Measurements from ENCODE around the gene CCL8.
A peak's percentile ranks its signal among the peaks of the same experiment; 100 is the strongest.
"Not testable (repeated sequence)": the region's sequence is repeated elsewhere in the genome, so short reads cannot be mapped to it uniquely, and the experiment has no call there.

Gene CCL8

DNA sequence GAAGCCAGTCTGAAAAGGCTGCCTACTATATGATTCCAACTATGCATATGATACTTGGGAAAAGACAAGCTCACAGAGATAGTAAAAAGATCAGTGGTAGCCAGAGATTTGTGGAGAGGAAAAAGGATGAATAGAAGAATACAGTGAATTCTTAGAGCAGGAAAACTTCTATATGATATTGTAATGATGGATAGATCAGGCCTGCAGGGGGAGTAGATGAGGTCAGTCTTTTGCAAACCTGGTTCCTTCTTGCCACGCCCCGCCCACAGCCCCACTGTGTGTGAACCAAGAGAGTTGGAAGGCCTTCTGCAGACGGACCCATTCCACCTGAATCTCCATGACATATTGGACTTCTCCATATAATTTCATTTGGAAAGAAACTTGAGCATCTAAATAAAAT, 761 bp upstream of the CCL8 start:
- DNase-seq, result no peak

DNA sequence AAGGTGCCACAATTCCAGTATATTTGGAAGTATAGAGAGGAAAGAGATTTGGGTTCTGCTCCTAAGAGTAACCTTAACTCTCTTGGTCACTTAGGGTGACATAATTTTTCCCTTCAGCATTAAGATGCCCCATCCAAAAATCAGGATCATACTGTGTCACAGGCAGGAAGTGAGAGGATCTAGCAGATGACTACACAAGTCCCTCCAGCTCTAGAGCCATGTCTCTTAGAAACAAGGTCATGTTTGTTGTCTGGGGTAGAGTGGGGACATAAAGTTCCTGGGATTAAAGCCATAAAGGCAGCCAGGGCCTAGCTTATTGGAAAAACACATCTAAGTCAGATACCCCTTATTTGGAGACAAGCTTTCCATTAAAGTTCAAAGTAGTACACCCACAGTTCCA, 2.7 kb downstream of the CCL8 start:
- DNase-seq, result no peak

DNA sequence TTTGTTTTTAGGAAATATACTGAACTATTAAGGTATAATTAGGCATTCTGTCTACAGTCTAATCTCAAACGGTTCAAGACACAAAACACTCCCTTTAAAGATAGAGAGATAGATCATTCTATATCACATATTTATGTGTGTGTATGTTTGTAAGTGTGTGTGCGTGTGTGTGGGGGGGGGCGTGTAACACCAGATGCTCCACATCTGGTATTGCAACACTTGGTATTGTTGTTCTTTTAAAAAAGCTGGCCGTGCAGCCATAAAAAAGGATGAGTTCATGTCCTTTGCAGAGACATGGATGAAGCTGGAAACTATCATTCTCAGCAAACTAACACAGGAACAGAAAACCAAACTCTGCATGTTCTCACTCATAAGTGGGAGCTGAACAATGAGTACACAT, 8.3 kb downstream of the CCL8 start:
- not testable (repeated sequence) for DNase-seq

DNA sequence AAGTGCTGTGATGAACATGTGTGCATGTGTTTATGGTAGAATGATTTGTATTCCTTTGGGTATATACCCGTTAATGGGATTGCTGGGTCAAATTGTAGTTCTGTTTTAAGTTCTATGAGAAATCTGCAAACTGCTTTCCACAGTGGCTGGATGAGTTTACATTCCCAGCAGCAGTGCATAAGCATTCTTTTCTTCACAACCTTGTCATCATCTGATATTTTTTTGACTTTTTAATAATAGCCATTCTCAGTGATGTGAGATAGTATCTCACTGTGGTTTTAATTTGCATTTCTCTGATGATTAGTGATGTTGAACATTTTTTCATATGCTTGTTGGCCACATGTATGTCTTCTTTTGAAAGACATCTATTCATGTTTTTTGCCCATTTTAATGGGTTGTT, 18.5 kb downstream of the CCL8 start:
- DNase-seq, result no peak

DNA sequence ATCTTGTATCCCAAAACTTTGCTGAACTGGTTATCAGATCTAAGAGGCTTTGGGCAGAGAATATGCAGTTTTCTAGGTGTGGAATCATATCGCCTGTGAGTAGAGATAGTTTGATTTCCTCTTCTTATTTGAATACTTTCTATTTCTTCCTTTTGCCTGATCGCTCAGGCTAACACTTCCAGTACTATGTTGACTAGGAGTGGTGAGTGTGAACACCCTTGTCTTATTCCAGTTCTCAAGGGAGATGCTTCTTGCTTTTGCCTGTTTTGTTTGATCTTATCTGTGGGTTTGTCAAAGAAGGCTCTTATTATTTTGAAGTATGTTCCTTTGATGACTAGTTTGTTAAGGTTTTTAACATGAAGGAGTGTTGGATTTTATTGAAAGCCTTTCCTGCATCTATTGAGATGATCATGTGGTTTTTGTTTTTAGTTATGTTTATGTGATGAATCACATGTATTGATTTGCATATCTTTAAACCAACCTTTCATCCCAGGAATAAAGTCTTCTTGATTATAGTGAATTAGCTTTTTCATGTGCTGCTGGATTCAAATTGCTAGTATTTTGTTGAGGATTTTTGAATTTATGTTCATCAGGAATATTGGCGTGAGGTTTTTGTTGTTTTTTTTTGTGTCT, 20.0 kb downstream of the CCL8 start:
- no peak for DNase-seq

DNA sequence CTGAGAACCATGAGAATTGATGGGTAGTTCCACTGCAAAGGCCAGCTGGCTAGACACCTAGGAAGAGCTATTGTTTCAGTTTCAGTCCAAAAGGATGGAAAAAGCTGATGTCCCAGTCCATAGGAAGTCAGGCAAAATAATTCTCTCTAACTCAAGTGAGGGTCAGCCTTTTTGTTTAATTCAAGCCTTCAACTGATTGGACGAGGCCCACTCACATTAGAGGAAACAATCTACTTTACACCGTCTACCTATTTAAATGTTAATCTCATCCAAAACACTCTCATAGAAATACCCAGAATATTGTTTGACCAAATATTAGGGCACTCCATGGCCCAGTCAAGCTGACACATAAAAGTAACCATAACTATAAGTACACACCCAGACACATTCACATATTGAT, 22.7 kb downstream of the CCL8 start:
- no peak for DNase-seq

DNA sequence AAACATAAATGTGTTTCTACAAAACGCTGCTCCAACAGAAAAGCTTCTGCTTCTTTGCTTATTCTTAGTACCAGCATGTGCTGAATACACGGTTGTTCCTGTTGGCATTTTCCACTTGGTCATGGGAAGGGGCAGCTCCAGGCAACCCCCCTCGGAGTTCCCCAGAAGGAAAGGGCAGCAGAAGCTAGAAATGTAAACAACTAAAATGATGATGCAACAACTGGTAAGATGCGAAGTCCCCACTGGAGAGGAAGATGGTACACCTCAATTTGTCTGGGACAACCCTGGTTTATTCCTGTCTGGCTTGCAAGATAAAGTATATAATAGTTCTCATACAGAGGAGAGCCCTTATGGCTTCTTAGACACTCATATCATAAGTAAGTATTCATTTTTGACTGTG, 27.8 kb downstream of the CCL8 start:
- DNase-seq, result no peak

DNA sequence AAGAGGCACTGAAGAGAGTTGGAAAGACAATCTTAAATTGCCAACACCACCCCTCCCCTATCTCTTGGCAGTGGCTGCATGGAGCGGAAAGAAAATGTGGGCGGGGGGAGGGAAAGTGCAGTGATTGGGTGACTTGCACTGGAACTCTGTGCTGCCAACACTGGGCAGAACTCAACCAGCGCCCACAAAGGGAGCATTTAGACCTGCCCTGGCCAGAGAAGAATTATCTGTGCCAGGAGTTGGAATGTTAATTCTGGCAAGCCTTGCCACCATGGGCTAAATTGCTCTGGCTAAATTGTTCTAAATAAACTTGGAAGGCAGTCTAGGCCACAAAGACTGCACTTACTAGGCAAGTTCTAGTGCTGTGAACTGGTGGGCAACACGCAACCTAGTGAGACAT, 30.5 kb downstream of the CCL8 start:
- DNase-seq, result no peak

DNA sequence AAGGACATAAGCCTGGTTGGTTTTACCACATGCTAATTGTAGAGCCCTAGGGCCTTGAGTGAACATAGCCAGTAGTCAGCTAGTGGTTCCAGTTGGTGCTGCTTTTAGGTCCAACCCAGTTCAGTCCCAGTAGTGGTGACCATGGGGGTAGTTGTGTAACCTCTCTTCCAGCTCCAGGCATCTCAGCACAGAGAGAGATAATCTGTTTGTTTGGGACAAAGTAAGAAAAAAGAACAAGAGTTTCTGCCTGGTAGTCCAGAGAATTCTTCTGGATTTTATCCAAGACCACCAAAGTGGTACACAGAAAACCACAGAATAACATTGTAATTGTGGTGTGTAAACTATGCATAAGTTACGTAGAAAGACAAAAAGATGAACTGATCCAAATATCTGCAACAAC, 31.9 kb downstream of the CCL8 start:
- DNase-seq, result no peak

DNA sequence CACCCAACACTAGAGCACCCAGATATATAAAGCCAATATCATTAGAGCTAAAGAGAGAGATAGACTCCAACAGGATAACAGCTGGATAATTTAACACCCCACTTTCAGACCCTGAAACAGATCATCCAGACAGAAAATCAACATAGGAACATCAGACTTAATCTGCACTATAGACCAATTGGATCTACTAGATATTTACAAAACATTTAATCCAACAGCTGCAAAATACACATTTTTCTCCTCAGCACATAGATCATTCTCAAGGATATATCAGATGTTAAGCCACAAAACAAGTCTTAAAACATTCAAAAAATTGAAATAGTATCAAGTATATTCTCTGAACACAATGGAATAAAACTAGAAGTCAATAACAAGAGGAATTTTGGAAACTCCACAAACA, 33.0 kb downstream of the CCL8 start:
- DNase-seq, result no peak

DNA sequence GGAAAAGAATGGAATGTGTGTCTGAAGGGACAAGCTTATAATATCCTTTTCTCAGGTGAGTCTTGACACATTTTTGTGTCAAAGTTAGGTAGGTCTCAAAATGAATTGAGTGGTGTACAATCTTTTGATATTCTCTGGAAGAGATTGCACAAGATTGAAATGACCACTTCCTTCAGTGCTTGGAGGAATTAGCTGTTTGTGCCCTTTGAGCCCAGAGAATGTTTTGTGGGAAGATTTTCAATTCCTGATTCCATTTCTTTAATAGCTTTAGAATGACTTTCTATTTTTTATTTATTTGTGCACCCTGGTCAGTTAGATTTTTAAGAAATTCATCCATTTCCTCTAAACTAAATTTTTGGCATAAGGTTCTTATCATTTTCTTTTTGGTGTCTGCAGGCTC, 35.4 kb downstream of the CCL8 start:
- DNase-seq, result no peak

DNA sequence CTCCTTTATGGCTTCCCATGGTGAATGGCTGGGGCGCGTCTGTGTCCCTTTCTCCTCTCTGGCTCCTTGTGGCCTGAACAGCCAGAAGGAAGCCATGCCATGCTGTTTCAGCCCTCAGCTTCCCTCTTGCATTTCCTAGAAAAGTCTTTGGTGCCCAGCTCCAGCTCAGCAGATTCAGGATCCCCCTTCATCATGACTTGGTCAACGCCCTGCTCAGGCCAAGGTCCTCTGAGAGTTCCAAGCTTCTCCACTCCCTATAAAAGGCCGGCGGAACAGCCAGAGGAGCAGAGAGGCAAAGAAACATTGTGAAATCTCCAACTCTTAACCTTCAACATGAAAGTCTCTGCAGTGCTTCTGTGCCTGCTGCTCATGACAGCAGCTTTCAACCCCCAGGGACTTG, 37.0 kb downstream of the CCL8 start, which contains the start of gene CCL13:
Gene CCL13, plus strand, starts transcription at position 287 of the 400 bp plus-strand sequence. Its CDS starts 47 bp downstream, at position 334.
- no peak for DNase-seq

DNA sequence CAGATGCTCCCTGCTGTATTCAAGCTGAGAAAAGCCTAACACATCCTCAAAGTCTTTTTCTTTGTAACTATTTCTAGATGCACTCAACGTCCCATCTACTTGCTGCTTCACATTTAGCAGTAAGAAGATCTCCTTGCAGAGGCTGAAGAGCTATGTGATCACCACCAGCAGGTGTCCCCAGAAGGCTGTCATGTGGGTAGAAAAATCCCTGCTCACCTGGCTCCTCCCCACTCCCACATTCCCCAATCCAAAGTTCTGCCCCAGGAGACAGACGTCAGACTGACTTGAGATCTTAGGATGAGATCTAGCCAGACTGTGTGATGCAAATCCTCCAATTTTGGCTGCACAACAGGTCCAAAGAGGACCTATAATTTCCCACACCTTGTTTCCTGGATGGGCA, 38.2 kb downstream of the CCL8 start:
- DNase-seq, result no peak

DNA sequence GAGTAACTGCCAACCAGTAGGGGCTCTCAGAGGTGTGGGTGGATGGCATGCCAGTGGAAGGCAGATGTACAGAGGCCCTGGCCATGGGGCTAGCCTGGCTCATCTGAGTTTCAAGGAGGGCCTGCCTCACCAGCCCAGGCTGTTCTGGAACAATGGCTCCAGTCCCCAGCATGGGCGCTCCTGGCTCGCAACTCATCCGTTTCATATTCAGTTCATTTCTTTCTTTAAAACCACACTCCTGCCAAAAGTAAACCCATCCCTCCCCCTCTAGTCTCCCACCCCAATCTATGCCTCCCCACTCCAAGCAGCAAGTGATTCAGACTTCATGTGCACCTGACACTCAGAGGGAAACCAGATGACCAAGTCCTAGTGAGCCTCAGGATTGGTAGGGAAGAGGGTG, 39.4 kb downstream of the CCL8 start:
- DNase-seq, result peak; percentile 21

DNA sequence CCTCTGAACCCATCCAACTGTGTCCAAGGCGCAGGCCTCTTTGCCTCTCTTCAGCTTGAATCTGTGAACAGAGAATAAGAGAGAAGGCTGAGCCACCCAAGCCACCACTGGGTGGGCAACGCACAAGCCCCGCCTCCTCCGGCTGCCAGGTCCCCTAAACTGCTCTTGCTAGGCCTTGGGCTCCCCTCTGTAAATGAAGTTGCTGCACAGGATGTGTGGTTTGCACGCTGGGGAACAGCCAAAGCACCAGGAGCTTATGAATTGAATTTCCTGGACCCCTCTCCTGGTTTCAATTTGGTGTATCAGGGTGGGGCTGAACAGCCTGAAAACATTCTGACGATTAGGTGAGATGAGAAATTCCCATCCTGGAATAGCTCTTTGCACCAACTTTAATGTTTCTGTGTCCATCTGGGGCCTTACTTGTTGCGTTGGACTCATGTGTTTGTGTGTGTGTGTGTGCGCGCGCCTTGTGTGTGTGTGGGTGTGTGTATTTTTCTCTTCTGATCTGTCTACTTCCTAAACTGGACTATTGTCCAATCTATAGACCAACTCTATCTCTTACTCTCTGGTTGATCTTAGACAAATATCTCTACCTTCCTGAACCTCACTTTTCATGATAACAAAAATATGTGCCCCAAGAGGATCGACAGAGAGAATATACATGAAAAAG, 41.5 kb downstream of the CCL8 start:
- no peak for DNase-seq

DNA sequence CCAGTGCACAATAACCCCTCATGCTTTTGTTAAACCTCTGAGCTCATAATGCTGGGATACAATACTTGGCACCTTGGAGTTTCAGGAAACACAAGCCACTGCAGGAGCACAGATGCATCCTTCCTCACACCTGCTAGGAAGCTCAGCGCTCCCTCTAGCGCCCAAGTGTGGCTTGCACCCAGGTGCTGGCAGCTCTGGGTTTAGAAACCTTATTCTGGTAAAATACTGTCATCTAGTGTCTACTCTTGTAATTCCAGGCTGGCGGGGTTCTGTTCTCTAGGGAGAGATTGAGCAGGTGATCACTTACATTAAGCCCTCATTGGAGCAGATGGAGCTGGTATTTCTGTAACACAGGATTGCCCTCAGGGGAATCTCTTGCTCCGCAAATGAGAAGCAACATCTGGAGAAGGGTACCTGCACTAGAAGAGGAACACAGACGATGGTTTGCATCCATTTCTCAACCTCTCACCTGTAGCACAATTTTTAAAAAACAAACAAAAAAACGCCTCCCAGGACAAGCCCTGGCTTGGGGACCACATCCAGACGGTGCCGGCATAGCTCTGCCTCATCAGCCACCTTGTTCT, 42.3 kb downstream of the CCL8 start:
- peak; percentile 96 for DNase-seq

DNA sequence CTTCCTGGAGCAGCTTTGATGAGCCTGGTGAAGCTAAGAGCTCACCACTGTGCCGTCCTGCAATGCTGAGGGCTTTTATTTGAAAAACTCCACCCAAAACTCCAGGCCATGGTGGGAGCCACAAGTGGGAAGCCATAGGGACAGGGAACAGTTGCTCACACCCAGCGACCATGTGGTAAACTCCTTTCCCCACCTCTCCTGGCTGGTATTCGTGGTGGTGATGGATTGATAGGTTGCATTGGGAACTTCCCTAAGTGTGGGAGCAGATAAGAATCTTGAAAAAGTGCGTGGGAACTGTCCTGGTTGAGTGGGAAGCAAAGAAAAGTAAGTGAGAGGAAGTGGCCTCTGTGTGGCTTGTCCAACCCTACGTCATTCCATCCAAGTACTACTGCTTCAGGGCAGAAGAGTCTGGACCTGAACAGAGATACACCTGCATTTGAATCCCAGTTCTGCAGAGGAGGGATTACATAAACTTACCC, 44.0 kb downstream of the CCL8 start, which contains the start of gene CCL1:
Gene CCL1, minus strand, starts transcription at position 51 of the 479 bp plus-strand sequence. CDS start 72 bp downstream, outside the sequence.
- DNase-seq, result no peak

DNA sequence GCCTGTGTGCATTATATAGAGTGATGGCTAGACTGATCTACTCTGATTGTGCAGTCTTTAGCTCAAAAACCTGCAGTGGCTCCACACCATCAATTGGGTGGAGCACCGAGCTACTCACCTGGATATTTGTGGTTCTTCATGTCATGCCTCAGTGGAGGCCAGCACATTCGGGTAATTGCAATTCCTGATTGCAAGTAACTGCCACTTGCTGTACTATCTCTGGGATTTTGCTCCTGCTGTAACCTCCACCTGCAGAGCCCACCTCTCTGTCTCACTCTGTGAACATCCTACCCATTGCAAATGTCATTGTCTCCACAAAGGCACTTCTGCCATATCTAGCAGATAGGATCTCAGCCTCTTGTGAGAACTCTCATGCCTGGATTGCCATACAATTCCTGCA, 45.5 kb downstream of the CCL8 start:
- DNase-seq, result peak; percentile 76

DNA sequence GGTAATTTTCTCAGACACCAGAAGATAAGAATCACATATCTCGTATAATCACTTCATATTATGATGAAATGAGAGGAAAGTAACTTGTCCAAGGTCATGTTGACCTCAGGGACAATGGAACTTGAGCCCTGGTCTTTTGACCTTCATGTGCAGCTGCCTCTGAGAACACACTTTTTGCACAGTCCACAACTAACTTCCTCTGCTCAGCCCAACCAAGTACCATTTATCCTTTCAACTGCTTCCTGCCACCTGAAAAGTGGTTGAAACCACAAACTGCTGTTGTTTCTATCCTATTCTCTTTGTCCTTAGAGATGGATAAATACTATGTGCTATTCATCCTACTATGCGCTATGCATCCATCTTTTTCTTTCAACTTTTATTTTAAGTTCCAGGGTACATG, 46.1 kb downstream of the CCL8 start:
- no peak for DNase-seq

DNA sequence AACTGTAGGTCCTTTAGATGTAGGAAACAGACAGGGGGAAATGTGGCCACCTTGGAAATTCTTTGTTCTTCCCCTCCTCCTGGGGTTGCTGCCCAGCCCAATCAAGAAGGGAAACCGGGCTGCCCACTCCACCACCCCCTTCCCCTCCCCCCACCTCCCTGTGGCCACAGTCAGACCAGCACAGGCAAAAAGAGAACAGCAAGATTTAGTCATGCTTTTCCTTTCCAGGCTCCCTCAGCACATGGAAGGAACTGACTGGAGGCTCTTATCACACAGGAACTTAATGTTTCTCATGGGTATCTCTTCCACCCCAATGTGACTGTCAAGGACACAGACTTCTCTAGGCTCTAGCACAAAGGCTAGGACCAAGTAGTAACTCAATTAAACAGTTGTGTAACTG, 46.8 kb downstream of the CCL8 start:
- DNase-seq, result no peak

DNA sequence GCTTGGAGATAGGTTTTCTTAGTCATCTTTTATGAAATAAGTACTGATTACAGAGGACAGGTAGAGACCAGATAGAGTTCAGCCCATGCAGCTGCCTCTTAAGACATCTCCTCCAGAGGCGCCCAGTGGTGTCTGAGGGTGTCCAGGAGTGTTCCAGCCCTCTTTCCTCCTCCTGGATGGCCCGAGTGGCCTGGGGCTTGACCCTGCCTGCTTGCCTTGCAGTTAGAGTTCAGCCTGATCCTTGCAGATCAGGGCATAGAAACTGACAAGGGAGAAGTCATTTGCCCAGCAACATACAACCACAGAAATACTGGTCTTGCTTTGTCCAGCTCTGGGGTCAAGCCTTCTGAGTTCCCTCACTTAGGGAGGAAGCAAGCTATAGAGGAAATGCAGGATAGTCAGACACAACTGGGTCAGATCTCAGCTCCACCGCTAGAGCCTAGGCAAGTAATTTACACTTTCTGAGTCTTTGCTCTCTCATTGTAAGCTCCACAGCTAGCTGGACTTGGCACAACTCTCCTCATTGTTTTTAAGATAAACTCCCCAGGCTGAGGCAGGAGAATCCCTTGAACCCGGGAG, 47.4 kb downstream of the CCL8 start:
- no peak for DNase-seq

DNA sequence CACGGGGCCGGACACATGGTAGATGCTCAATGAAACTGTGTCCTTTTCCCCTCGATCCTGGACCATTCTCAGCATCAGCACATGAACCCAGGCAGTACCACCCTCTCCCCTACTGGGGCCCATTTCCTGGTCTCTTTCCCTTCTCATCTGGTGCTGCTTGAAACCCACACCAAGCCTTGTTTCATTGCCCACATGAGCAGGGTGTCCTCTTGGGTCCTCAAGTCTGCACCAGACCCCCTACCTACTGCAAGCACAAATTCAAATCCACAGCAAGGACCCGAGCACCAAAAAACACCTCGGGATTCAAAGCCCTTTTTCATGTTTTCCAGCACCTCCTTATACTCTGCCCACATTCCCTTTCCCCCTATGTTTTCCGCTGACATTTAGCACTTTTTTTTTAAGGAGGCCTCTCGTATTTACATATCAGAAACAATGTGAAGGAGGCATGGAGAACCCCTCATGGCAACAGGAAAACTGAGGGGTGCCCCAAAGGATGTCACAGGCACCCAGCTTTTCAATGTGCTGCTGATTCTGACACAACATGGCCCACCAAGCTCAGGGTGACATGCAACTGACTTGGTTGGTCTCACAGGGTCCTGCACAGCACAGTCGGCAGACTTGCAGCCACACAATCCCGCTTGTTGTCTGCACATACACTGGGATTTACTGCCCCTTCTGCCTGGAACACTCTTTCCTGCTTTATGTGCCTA, 48.4 kb downstream of the CCL8 start:
- no peak for DNase-seq
